CD4-positive, CD25-positive, alpha-beta regulatory T cell (primary cell): ENCODE data around the gene SLC6A6. TPM values are rescaled to one million over a fixed set of nuclear protein-coding genes. Genes with fewer than 3 reads are reported as not detected.

ENCODE experiments used
- ATAC-seq, 2 donors: fragments of 150-1000 bp; cut with Tn5 transposase; one replicate each; pipeline ENCODE4 v1.10.0; 2021; ENCODE audit warnings: low read depth in 2 of 2, moderate number of reproducible peaks in 2 of 2, moderate library complexity in 1 of 2
- DNase-seq, 3 donors: peaks; one replicate each; pipeline versions ENCODE4 v3.0.0 to v3.0.0-alpha.2; 2012 to 2022; ENCODE audit warnings: mixed read lengths in 1 of 3
- H3K27ac ChIP-seq: one replicate; pipeline ENCODE4 v1.7.0; 2013; ENCODE audit warnings: mild to moderate bottlenecking, low read length; ENCODE audit not compliant: insufficient read depth, poor library complexity, severe bottlenecking
- H3K27me3 ChIP-seq: one replicate; pipeline ENCODE4 v1.7.0; 2013; ENCODE audit warnings: low read length; ENCODE audit not compliant: control insufficient read depth, insufficient read depth
- H3K36me3 ChIP-seq: one replicate; pipeline ENCODE4 v1.7.0; 2013; ENCODE audit warnings: mild to moderate bottlenecking, low read length, moderate library complexity; ENCODE audit not compliant: control insufficient read depth, insufficient read depth
- H3K4me1 ChIP-seq: 2 replicates; pipeline ENCODE4 v1.7.0; 2013; ENCODE audit warnings: mild to moderate bottlenecking, low read length; ENCODE audit not compliant: insufficient read depth, control insufficient read depth, poor library complexity, severe bottlenecking
- H3K4me3 ChIP-seq: one replicate; pipeline ENCODE4 v1.7.0; 2013; ENCODE audit warnings: low read depth, mild to moderate bottlenecking, low read length, moderate library complexity
- H3K9me3 ChIP-seq, 2 experiments: 1 replicate in 1 of 2; 2 replicates in 1 of 2; pipeline ENCODE4 v1.7.0; 2013; ENCODE audit warnings: low read length in 2 of 2, mild to moderate bottlenecking in 1 of 2, moderate library complexity in 1 of 2; ENCODE audit not compliant: control insufficient read depth in 2 of 2
- H3K27ac Mint-ChIP-seq, 3 donors: one replicate each; pipeline ENCODE4 v1.8.0; 2020 to 2022; ENCODE audit warnings: mild to moderate bottlenecking in 3 of 3, mixed read lengths in 3 of 3, moderate library complexity in 2 of 3
- H3K27me3 Mint-ChIP-seq: one replicate; pipeline ENCODE4 v1.8.0; 2022; ENCODE audit warnings: mild to moderate bottlenecking, mixed read lengths
- H3K36me3 Mint-ChIP-seq: one replicate; pipeline ENCODE4 v1.8.0; 2020; ENCODE audit warnings: mixed read lengths
- H3K4me1 Mint-ChIP-seq, 4 donors: one replicate each; pipeline ENCODE4 v1.8.0; 2020 to 2022; ENCODE audit warnings: mixed read lengths in 4 of 4, mild to moderate bottlenecking in 1 of 4
- H3K4me3 Mint-ChIP-seq, 4 donors: one replicate each; pipeline ENCODE4 v1.8.0; 2020 to 2022; ENCODE audit warnings: mild to moderate bottlenecking in 4 of 4, mixed read lengths in 4 of 4, moderate library complexity in 3 of 4
- H3K9me3 Mint-ChIP-seq, 7 donors: one replicate each; pipeline ENCODE4 v1.8.0; 2020 to 2022; ENCODE audit warnings: mixed read lengths in 7 of 7, mild to moderate bottlenecking in 3 of 7, moderate library complexity in 2 of 7
- polyA plus RNA-seq, 4 donors: library from polyadenylated mRNA; unstranded; fragments of 300-500 nt; fragmentation: Illumina TruSeq; gene quantifications; one replicate each; pipeline ENCODE4 v1.2.3, GENCODE V29; 2021
- total RNA-seq: library from RNA; stranded (reverse); gene quantifications from one replicate; pipeline ENCODE4 v1.2.3, GENCODE V29; 2022

The SLC6A6 gene
- total and polyA plus RNA-seq, 5 donors from 2014 or later = 6.9 to 73.3 (median 9.1) TPM

DNA sequence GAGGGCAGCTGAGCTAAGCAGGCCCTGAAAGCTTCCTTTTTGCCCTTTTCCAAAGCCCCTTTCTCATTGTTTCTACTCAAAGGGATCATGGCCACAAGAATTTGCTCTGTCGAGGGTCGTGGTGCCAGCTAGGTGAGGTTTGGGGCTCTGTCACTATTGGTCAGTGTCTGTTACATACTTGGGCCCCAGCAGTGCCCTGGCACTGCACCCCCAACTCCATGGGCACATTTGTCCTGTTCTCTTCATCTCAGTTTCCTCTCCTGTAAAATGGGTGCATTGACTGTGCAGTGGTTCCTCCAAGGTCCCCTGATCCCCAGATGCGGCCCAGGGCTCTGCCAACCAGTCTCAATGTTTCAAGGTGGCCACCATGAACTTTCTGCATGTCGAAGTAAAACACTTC, 62.1 kb downstream of the SLC6A6 start:
- ATAC-seq = no peak
- H3K27me3 Mint-ChIP-seq = no peaks in the 10 kb centered on the region
- Histone ChIP-seq H3K27ac (no peak overlapping the region), H3K4me1 (no peaks in the 10 kb centered on the region), H3K4me3 (no peak overlapping the region), H3K9me3 (no peaks in the 10 kb centered on the region), H3K36me3 (peaks cover 82% of the 10 kb centered on the region), H3K27me3 (no peaks in the 10 kb centered on the region)
- H3K36me3 Mint-ChIP-seq = peaks cover 25% of the 10 kb centered on the region
- DNase-seq = no peak
- H3K27ac Mint-ChIP-seq = no peak overlapping the region
- H3K4me1 Mint-ChIP-seq = peaks cover 0 to 6% (median 1%) of the 10 kb centered on the region in 4 donors
- no peaks in the 10 kb centered on the region for H3K9me3 Mint-ChIP-seq
- no peak overlapping the region for H3K4me3 Mint-ChIP-seq

DNA sequence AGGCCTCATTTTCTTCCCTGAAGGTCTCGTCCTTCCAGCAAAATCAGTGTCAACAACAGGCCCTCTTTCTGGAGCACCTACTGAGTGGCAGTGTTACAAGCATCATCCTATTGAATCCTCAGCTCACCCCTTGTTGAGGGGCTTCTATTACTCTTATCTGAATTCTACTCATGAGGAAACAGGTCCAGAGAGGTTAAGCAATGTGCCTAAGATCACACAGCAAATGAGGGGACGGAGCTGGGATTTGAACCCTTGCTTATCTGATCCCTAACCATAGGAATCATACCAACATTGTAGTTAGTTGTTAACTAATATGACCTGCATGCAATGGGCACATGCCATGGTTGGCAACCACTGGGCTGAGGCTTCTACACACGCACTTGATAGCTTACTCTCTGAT, 63.0 kb downstream of the SLC6A6 start:
- peaks cover 84% of the 10 kb centered on the region for H3K36me3 ChIP-seq
- H3K9me3 Mint-ChIP-seq = no peaks in the 10 kb centered on the region
- H3K27me3 Mint-ChIP-seq = no peaks in the 10 kb centered on the region
- H3K4me3 Mint-ChIP-seq = no peak overlapping the region
- no peak overlapping the region for H3K4me3 ChIP-seq
- H3K27me3 ChIP-seq = no peaks in the 10 kb centered on the region
- no peak overlapping the region for H3K27ac Mint-ChIP-seq
- peaks cover 0 to 2% (median 0%) of the 10 kb centered on the region in 4 donors for H3K4me1 Mint-ChIP-seq
- H3K4me1 ChIP-seq = no peaks in the 10 kb centered on the region
- no peak overlapping the region for H3K27ac ChIP-seq
- H3K36me3 Mint-ChIP-seq = peaks cover 19% of the 10 kb centered on the region
- H3K9me3 ChIP-seq = no peaks in the 10 kb centered on the region
- ATAC-seq (no peak), DNase-seq (no peak)

DNA sequence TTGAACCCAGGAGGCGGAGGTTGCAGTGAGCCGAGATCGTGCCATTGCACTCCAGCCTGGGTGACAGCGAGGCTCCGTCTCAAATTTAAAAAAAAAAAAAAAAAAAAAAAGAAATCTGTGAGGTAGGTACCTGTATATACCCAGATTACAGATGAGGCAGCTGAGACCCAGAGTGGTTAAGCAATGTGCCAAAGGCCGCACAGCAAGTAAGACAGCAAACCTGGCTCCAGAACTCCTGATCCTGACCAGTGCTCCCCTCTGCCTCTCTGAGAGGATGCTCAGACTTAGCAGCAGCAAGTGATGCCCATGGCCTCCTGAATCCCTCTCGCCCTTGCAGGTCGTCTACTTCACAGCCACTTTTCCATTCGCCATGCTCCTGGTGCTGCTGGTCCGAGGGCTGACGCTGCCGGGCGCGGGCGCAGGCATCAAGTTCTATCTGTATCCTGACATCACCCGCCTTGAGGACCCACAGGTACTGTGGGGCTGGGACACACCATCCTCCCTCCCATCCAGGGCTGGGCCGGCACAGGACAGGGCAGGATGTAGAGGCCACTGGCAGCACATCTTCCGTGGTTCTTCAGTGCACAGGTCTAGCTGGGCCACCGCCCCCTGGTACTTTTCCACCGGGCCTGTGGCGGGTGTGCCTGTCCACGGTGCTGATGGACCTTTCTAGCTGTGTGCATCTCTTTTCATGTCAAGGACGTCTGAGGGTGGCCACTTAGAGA, 63.9 kb downstream of the SLC6A6 start:
- peaks cover 16% of the 10 kb centered on the region for H3K36me3 Mint-ChIP-seq
- no peak for ATAC-seq
- DNase-seq = no peak
- no peaks in the 10 kb centered on the region for H3K27me3 Mint-ChIP-seq
- no peaks in the 10 kb centered on the region for H3K9me3 Mint-ChIP-seq
- no peak overlapping the region for H3K27ac Mint-ChIP-seq
- H3K36me3 ChIP-seq = peaks cover 83% of the 10 kb centered on the region
- no peak overlapping the region for H3K27ac ChIP-seq
- no peaks in the 10 kb centered on the region for H3K27me3 ChIP-seq
- H3K4me3 Mint-ChIP-seq = no peak overlapping the region
- H3K9me3 ChIP-seq = no peaks in the 10 kb centered on the region
- peaks cover 0 to 2% (median 0%) of the 10 kb centered on the region in 4 donors for H3K4me1 Mint-ChIP-seq
- no peaks in the 10 kb centered on the region for H3K4me1 ChIP-seq
- no peak overlapping the region for H3K4me3 ChIP-seq

DNA sequence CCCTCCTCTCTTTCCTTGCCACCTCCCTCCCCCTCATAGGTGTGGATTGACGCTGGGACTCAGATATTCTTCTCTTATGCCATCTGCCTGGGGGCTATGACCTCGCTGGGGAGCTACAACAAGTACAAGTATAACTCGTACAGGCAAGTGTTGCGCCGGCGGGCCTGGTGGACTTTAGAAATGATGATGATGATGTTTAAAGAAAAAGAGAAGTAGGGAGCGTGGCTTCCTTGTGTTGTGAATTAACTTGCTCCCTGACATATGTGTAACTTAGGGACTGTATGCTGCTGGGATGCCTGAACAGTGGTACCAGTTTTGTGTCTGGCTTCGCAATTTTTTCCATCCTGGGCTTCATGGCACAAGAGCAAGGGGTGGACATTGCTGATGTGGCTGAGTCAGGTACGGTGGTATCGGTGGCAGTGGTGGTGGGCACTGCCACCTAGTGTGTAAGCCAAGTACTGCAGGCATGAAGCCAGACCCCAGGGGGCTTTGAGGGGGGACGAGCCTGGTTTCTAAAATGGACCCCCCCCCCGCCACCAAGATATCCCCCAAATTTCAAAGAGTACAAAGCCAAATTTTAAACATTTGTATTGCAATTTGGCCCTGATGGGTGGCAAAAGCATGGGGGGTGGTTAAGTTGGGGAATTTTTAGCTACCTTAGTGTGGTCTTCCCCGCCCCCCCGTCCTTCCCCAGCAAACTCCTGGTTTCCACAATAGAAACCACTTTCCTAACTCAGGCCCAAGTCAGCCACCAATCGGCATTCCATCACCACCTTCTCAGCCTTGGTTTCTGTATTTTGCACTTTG, 65.6 kb downstream of the SLC6A6 start:
- ATAC-seq = peak; percentile 59 to 70
- no peak overlapping the region for H3K27ac ChIP-seq
- Mint-ChIP-seq H3K4me3 (no peak overlapping the region), H3K36me3 (peaks cover 12% of the 10 kb centered on the region), H3K27ac (peak overlapping the region in 2 of 3 donors; percentile 23 to 84), H3K27me3 (no peaks in the 10 kb centered on the region), H3K4me1 (peaks cover 0 to 2% (median 0%) of the 10 kb centered on the region in 4 donors), H3K9me3 (no peaks in the 10 kb centered on the region)
- H3K4me1 ChIP-seq = no peaks in the 10 kb centered on the region
- H3K4me3 ChIP-seq = no peak overlapping the region
- peaks cover 83% of the 10 kb centered on the region for H3K36me3 ChIP-seq
- peak; percentile 28 to 51 (median 34) for DNase-seq
- no peaks in the 10 kb centered on the region for H3K27me3 ChIP-seq
- H3K9me3 ChIP-seq = no peaks in the 10 kb centered on the region

DNA sequence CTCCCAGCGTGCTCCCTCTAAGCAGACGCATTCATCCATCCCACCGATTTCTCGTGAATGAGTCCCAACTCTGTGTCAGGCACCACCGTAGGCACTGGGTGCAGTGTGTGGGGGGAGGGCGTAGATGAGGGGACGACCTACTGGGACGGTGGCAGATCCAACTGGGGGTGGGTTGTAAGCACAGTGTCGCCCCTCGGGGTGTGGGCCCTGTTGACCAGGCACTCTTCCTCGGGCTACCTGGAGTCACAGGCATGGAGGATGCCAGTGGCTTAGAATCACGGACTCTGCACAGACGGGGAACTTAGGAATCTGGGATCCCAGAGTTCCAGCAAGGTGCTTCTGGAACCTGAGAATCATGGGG, 66.2 kb downstream of the SLC6A6 start:
- DNase-seq = no peak
- H3K4me1 Mint-ChIP-seq = peaks cover 0 to 2% (median 0%) of the 10 kb centered on the region in 4 donors
- H3K4me1 ChIP-seq = no peaks in the 10 kb centered on the region
- no peaks in the 10 kb centered on the region for H3K9me3 ChIP-seq
- H3K27me3 Mint-ChIP-seq = no peaks in the 10 kb centered on the region
- H3K27ac Mint-ChIP-seq = no peak overlapping the region
- no peak overlapping the region for H3K4me3 ChIP-seq
- no peak for ATAC-seq
- no peak overlapping the region for H3K27ac ChIP-seq
- H3K36me3 ChIP-seq = peaks cover 85% of the 10 kb centered on the region
- H3K9me3 Mint-ChIP-seq = no peaks in the 10 kb centered on the region
- H3K4me3 Mint-ChIP-seq = no peak overlapping the region
- H3K36me3 Mint-ChIP-seq = peaks cover 16% of the 10 kb centered on the region
- H3K27me3 ChIP-seq = no peaks in the 10 kb centered on the region

DNA sequence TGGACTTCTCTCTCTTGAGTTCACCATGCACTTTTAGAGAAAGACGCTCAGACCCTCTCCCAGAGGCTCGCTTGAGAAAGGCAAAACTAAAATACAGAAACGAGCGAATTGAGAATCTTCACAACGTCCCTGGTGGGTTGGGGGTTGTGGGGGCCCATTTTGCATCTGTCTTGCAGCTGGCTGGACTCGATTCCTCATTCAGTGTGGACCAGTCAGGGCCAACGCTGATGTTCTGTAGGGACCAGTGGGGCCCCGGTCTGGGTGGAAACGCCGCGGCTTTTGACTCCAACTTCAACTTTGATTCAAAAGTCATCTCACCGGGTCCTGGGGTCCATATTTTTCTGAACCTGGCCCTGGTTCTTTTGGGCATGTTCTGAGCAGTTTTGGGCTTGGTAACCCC, 68.1 kb downstream of the SLC6A6 start:
- H3K4me1 ChIP-seq = no peaks in the 10 kb centered on the region
- no peak overlapping the region for H3K27ac Mint-ChIP-seq
- no peaks in the 10 kb centered on the region for H3K27me3 Mint-ChIP-seq
- no peaks in the 10 kb centered on the region for H3K9me3 Mint-ChIP-seq
- ATAC-seq = no peak
- H3K27me3 ChIP-seq = no peaks in the 10 kb centered on the region
- no peak overlapping the region for H3K27ac ChIP-seq
- DNase-seq = no peak
- peaks cover 21% of the 10 kb centered on the region for H3K36me3 Mint-ChIP-seq
- H3K4me3 Mint-ChIP-seq = no peak overlapping the region
- H3K9me3 ChIP-seq = no peaks in the 10 kb centered on the region
- H3K4me3 ChIP-seq = no peak overlapping the region
- peaks cover 84% of the 10 kb centered on the region for H3K36me3 ChIP-seq
- H3K4me1 Mint-ChIP-seq = peaks cover 0 to 2% (median 0%) of the 10 kb centered on the region in 4 donors

DNA sequence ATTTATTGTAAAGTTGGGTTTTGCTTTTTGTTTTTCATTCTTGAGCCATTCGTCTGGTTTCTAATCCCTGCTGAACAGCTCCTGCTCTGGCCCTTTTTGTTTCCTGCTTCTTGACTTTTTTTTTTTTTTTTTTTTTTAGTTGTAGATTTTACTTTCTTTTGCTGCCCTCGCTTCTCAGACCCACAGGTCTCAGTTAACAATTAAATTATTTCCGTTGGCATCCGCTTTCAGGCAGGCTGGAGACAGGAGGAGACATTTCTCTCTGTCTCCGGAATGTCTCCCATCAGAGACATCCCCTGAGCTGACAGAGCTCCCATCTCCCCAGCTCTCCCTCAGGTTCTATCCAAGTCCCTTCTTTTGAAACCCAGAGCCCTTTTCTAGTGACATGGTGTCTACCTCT, 68.6 kb downstream of the SLC6A6 start:
- Mint-ChIP-seq H3K27me3 (no peaks in the 10 kb centered on the region), H3K27ac (no peak overlapping the region), H3K4me3 (peak overlapping the region in 1 of 4 donors; percentile 10), H3K36me3 (peaks cover 23% of the 10 kb centered on the region), H3K9me3 (no peaks in the 10 kb centered on the region), H3K4me1 (peaks cover 0 to 2% (median 0%) of the 10 kb centered on the region in 4 donors)
- Histone ChIP-seq H3K4me1 (no peaks in the 10 kb centered on the region), H3K36me3 (peaks cover 82% of the 10 kb centered on the region), H3K27ac (no peak overlapping the region), H3K9me3 (no peaks in the 10 kb centered on the region), H3K4me3 (no peak overlapping the region), H3K27me3 (no peaks in the 10 kb centered on the region)
- DNase-seq = no peak
- no peak for ATAC-seq
